IPS-18c (cell line): ENCODE measurements around the gene RAP2A.

Source experiments
- H3K4me3 ChIP-seq: 2 replicates; pipeline ENCODE4 v1.7.0; 2013; ENCODE audit warnings: low read depth, mild to moderate bottlenecking, low read length, moderate library complexity; ENCODE audit not compliant: insufficient read depth
- H3K9me3 ChIP-seq: one replicate; pipeline ENCODE4 v1.6.1; 2013; ENCODE audit warnings: mild to moderate bottlenecking, low read length, moderate library complexity; ENCODE audit not compliant: control insufficient read depth, insufficient read depth

RAP2A gene

GRCh38 chr13:97471711-97472110, 37.7 kb downstream of the RAP2A start:
- Histone ChIP-seq H3K4me3 (no peak overlapping the region), H3K9me3 (no peaks in the 10 kb centered on the region)

DNA sequence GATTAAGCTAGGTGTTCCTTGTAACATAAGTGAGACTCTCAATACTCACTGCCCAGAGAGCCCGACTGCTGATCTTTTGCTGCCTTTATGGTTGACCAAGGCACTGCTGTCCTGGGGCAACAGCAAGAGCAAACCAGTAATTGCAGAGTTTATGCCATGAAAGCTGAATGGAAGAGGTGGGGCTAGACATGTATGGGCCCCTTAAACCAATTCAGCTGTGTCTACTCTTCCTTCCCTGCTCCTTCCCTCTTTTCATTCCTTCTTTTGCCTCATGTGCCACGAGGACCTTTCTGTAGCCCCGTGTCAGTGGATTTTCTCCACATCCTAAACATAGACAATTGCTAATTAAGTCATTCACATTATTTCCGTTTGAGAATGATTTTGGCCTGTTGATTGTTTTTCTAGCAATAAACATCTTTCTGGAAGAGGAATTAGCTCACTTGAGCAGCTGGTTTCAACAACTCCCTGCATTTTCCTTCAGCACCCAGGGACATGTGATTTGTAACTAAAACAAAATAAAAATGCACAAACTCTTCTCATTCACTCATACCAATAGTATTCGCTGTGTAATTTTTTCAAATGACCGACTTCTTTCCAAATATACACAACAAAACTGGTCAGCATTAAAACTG, 40.5 kb downstream of the RAP2A start:
- Histone ChIP-seq H3K9me3 (no peaks in the 10 kb centered on the region), H3K4me3 (no peak overlapping the region)

- no peak overlapping the region for H3K4me3 ChIP-seq
- H3K9me3 ChIP-seq, result no peaks in the 10 kb centered on the region
Observed at GRCh38 chr13:97475011-97475410, 41.0 kb downstream of the RAP2A start.

- H3K4me3 ChIP-seq, result no peak overlapping the region
- H3K9me3 ChIP-seq, result no peaks in the 10 kb centered on the region
Observed at GRCh38 chr13:97477844-97478243, 43.9 kb downstream of the RAP2A start.

- H3K4me3 ChIP-seq, result no peak overlapping the region
- no peaks in the 10 kb centered on the region for H3K9me3 ChIP-seq
Observed at GRCh38 chr13:97478247-97478646, 44.3 kb downstream of the RAP2A start.

GRCh38 chr13:97483465-97483864, 49.5 kb downstream of the RAP2A start:
- Histone ChIP-seq H3K9me3 (no peaks in the 10 kb centered on the region), H3K4me3 (no peak overlapping the region)

GRCh38 chr13:97484301-97484700, 50.3 kb downstream of the RAP2A start:
- H3K9me3 ChIP-seq, result no peaks in the 10 kb centered on the region

DNA sequence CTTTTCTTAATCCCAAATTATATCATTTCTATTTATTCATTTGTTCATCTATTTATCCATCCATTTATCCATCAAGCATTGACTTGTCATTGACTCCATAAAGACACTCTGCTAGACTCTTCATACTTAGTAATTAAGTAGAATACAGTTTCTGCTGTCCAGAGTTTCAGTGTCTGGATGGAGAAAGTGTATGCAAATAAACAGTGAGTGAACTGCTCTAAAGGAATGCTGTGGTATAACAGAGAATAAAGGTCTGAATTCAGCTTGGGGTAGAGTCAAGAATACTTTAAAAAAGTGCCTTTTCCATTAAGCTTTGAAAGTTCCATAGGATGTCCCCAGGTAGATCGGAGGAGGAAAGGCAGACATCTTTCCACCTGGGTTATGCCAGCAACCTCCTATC, 51.4 kb downstream of the RAP2A start:
- Histone ChIP-seq H3K9me3 (no peaks in the 10 kb centered on the region), H3K4me3 (no peak overlapping the region)

More at GRCh38 chr13:97484301-97484700, 50.3 kb downstream of the RAP2A start:
- no peak overlapping the region for H3K4me3 ChIP-seq

GRCh38 chr13:97490702-97491307, 56.8 kb downstream of the RAP2A start:
- Histone ChIP-seq H3K4me3 (no peak overlapping the region), H3K9me3 (no peaks in the 10 kb centered on the region)

- Histone ChIP-seq H3K9me3 (no peaks in the 10 kb centered on the region), H3K4me3 (no peak overlapping the region)
Observed at GRCh38 chr13:97491452-97491851, 57.5 kb downstream of the RAP2A start.

- Histone ChIP-seq H3K9me3 (no peaks in the 10 kb centered on the region), H3K4me3 (no peak overlapping the region)
Observed at GRCh38 chr13:97492257-97492656, 58.3 kb downstream of the RAP2A start.

- Histone ChIP-seq H3K4me3 (no peak overlapping the region), H3K9me3 (no peaks in the 10 kb centered on the region)
Observed at GRCh38 chr13:97492684-97493371, 58.9 kb downstream of the RAP2A start.

- H3K4me3 ChIP-seq, result no peak overlapping the region
- no peaks in the 10 kb centered on the region for H3K9me3 ChIP-seq
Observed at GRCh38 chr13:97493456-97493855, 59.5 kb downstream of the RAP2A start.

DNA sequence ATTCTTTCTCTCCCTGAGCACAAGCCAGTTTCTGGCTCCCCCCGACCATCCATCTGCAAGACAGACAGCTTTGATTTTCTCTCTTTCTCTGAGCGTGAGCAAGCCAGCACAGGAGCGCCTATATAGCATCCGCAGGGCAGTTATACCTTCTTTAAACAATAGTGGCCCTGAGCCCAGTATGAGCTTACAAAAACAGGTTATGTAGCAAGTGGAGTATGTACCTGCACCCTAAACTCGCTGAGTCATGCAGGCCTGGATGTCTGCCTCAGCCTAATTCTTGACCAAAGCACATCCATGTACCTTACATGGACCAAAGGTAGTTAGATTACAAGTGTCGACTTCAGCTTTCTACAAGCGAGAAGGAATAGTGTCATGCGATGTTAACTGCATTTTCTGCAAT, 61.7 kb downstream of the RAP2A start:
- Histone ChIP-seq H3K4me3 (no peak overlapping the region), H3K9me3 (no peaks in the 10 kb centered on the region)

DNA sequence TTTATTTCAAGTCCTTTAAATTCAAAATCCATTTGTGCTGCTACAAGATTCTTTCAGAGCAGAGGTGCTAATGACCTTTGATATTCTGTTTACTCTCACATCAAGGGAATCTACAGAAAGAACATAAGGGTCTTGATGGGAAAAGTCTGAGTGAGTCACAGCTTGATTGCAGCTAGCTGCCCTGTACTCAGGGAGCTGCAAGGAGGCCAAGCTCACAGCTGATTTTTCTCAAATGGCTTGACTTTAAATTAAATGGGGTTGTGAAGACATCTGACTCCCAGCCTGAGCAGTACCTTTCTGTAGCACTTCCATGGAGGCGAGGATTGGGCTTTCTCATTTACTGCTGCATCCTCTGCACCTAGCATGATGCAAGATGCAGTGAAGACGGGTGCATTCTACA, 62.5 kb downstream of the RAP2A start:
- no peak overlapping the region for H3K4me3 ChIP-seq
- H3K9me3 ChIP-seq, result no peaks in the 10 kb centered on the region

DNA sequence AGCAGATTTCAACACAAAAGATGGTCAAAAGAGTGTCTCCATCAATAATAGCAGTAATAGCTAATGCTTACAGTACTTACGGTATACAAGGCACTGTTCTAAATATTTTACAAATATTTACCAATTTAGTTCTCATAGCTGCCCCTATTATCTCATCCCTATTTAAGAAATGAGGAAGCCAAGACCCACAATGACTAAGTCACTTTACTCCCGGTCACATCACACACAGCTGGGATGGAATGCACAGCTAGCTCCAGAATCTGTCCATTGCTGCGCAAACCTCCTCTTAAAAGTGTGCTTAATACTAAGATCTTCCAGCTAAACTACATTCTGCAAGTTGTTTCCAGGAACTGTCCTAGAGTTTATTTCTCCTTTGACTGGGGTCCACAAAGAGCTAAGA, 63.4 kb downstream of the RAP2A start:
- no peak overlapping the region for H3K4me3 ChIP-seq
- no peaks in the 10 kb centered on the region for H3K9me3 ChIP-seq

GRCh38 chr13:97498419-97498818, 64.5 kb downstream of the RAP2A start:
- Histone ChIP-seq H3K9me3 (no peaks in the 10 kb centered on the region), H3K4me3 (no peak overlapping the region)

- H3K4me3 ChIP-seq, result no peak overlapping the region
- no peaks in the 10 kb centered on the region for H3K9me3 ChIP-seq
Observed at GRCh38 chr13:97499181-97499580, 65.2 kb downstream of the RAP2A start.
